Cardiac muscle cell (in vitro differentiated cells and primary cell): Measurements from ENCODE around the gene BCKDHB. TPM values are rescaled to one million over a fixed set of nuclear protein-coding genes. Genes with fewer than 3 reads are reported as not detected.

Experiments
- DNase-seq, 2 donors: peaks; one replicate each; pipeline versions ENCODE4 v3.0.0 to v3.0.0-alpha.2; 2010 to 2017; ENCODE audit warnings: low read depth in 1 of 2, low spot score in 1 of 2
- H3K27ac ChIP-seq: fragments of 200-600 bp; sonication (generic); 2 replicates; pipeline ENCODE4 v1.5.1; 2016
- H3K27me3 ChIP-seq: fragments of 200-600 bp; sonication (generic); 2 replicates; pipeline ENCODE4 v1.6.0; 2016; ENCODE audit warnings: control low read depth
- H3K36me3 ChIP-seq: fragments of 200-600 bp; sonication (generic); 2 replicates; pipeline ENCODE4 v1.5.1; 2016; ENCODE audit warnings: control low read depth
- H3K4me1 ChIP-seq: fragments of 200-600 bp; sonication (generic); 2 replicates; pipeline ENCODE4 v1.8.1; 2017; ENCODE audit warnings: low read depth, mild to moderate bottlenecking, mixed run types
- H3K4me3 ChIP-seq: fragments of 200-600 bp; sonication (generic); 2 replicates; pipeline ENCODE4 v1.5.1; 2016; ENCODE audit warnings: mild to moderate bottlenecking
- H3K9me3 ChIP-seq: fragments of 200-600 bp; sonication (generic); 2 replicates; pipeline ENCODE4 v1.5.1; 2017; ENCODE audit warnings: low read depth, mild to moderate bottlenecking, control low read depth
- polyA plus RNA-seq: library from polyadenylated mRNA; unstranded; fragments of >200 nt; fragmentation: Nextera tagmentation; extraction: Ambion mirVana; gene quantifications from 2 replicates; pipeline ENCODE4 v1.2.1, GENCODE V29; 2016
- total RNA-seq: library from RNA; depleted of rRNA; stranded (reverse); fragments of >200 nt; gene quantifications from 2 replicates; pipeline ENCODE4 v1.2.3, GENCODE V29; 2016
- TF ChIP-seq, protein P1 (sequence below): IDR thresholded peaks from 2 replicates; pipeline ENCODE4 v1.5.1; 2012; ENCODE audit warnings: low read depth, mild to moderate bottlenecking, low read length

The BCKDHB gene
- total and polyA plus RNA-seq, 2 experiments from 2014 or later: 27.8 to 37.4 TPM

DNA sequence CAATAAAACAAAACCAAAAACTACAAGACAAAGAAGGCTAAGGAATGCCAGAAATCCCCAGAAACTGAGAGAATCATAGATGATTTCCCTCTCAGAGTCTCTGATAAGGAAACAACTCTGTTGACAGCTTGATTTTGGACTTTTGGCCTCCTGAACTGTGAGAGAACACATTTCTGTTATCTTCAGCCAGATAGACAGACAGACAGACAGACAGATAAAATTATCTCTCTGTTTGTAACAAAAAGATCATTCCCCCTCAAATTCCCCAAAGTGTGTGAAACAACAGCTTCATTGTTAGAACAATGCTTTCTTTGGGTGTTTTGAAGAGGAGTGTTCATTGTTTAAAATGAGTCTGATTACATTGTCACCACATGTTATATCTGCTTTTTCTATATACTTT, 148.2 kb downstream of the BCKDHB start:
- peak in 1 of 2 donors; percentile 46 for DNase-seq
- Histone ChIP-seq H3K27me3 (no peaks in the 10 kb centered on the region), H3K4me3 (no peak overlapping the region), H3K27ac (peak overlapping the region; percentile 8), H3K36me3 (no peaks in the 10 kb centered on the region), H3K4me1 (peaks cover 8% of the 10 kb centered on the region), H3K9me3 (no peaks in the 10 kb centered on the region)
- TF ChIP-seq, protein P1, sequence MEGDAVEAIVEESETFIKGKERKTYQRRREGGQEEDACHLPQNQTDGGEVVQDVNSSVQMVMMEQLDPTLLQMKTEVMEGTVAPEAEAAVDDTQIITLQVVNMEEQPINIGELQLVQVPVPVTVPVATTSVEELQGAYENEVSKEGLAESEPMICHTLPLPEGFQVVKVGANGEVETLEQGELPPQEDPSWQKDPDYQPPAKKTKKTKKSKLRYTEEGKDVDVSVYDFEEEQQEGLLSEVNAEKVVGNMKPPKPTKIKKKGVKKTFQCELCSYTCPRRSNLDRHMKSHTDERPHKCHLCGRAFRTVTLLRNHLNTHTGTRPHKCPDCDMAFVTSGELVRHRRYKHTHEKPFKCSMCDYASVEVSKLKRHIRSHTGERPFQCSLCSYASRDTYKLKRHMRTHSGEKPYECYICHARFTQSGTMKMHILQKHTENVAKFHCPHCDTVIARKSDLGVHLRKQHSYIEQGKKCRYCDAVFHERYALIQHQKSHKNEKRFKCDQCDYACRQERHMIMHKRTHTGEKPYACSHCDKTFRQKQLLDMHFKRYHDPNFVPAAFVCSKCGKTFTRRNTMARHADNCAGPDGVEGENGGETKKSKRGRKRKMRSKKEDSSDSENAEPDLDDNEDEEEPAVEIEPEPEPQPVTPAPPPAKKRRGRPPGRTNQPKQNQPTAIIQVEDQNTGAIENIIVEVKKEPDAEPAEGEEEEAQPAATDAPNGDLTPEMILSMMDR: no peak

GRCh38 chr6:80256691-80257090, 150.2 kb downstream of the BCKDHB start:
- Histone ChIP-seq H3K9me3 (no peaks in the 10 kb centered on the region), H3K4me1 (peaks cover 8% of the 10 kb centered on the region), H3K27me3 (no peaks in the 10 kb centered on the region), H3K27ac (no peak overlapping the region), H3K36me3 (no peaks in the 10 kb centered on the region), H3K4me3 (no peak overlapping the region)
- TF ChIP-seq, protein P1: no peak
- no peak for DNase-seq

GRCh38 chr6:80259118-80259517, 152.6 kb downstream of the BCKDHB start:
- Histone ChIP-seq H3K4me3 (no peak overlapping the region), H3K36me3 (no peaks in the 10 kb centered on the region), H3K27me3 (no peaks in the 10 kb centered on the region), H3K9me3 (no peaks in the 10 kb centered on the region), H3K4me1 (peaks cover 8% of the 10 kb centered on the region), H3K27ac (no peak overlapping the region)
- no peak for DNase-seq
- TF ChIP-seq, protein P1: no peak

DNA sequence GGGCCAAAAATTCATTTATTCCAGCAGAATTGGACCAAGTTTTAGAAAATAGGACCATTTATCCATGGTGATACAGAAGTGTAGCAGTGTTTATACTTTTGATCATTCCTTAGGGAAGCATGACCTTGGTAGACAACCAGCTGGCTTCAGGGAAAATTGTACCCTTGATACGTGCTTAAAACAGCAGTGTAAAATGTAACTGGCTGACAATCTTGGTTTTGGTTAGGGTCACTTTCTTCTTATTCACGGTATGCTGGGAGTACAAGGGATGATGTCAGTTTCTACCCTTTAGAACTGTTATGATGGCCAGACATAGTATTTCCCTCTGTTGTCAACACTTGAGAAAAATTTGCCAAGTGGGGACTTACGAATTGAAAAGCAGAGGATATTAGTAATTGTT, 157.1 kb downstream of the BCKDHB start:
- no peak for DNase-seq
- TF ChIP-seq, protein P1: no peak
- no peaks in the 10 kb centered on the region for H3K4me1 ChIP-seq

GRCh38 chr6:80268865-80269730, 162.6 kb downstream of the BCKDHB start:
- DNase-seq: no peak
- H3K9me3 ChIP-seq: no peaks in the 10 kb centered on the region
- TF ChIP-seq, protein P1: no peak
- H3K27ac ChIP-seq: no peak overlapping the region
- H3K4me1 ChIP-seq: no peaks in the 10 kb centered on the region
- H3K4me3 ChIP-seq: no peak overlapping the region
- H3K36me3 ChIP-seq: no peaks in the 10 kb centered on the region
- no peaks in the 10 kb centered on the region for H3K27me3 ChIP-seq

More for the DNA sequence above, 157.1 kb downstream of the BCKDHB start:
- H3K27ac ChIP-seq: no peak overlapping the region
- no peaks in the 10 kb centered on the region for H3K36me3 ChIP-seq
- H3K27me3 ChIP-seq: no peaks in the 10 kb centered on the region
- H3K9me3 ChIP-seq: no peaks in the 10 kb centered on the region
- H3K4me3 ChIP-seq: no peak overlapping the region
